ENCODE measurements around the gene NBAS. TPM values are rescaled to one million over a fixed set of nuclear protein-coding genes. Genes with fewer than 3 reads are reported as not detected.
"Not testable (repeated sequence)": the region's sequence is repeated elsewhere in the genome, so short reads cannot be mapped to it uniquely, and the experiment has no call there.

Gene NBAS
- total RNA-seq, 1 experiment from 2014 or later = 19.7 TPM

GRCh38 chr2:15544227-15544626, 16.9 kb downstream of the NBAS start:
- in situ Hi-C loops (cut with HindIII; ENCODE audit: low pct_unique_long_range_greater_than_20kb, low sequenced_read_pairs) = no loop called here
- DNase-seq (ENCODE audit: low read depth) = no peak

- DNase-seq (ENCODE audit: low read depth) = no peak
- in situ Hi-C loops (cut with HindIII; ENCODE audit: low pct_unique_long_range_greater_than_20kb, low sequenced_read_pairs) = no loop called here
Measured at GRCh38 chr2:15543541-15543940, 17.6 kb downstream of the NBAS start.

GRCh38 chr2:15543053-15543452, 18.1 kb downstream of the NBAS start:
- DNase-seq (ENCODE audit: low read depth) = no peak
- in situ Hi-C loops (cut with HindIII; ENCODE audit: low pct_unique_long_range_greater_than_20kb, low sequenced_read_pairs) = no loop called here

- DNase-seq (ENCODE audit: low read depth); in situ Hi-C loops (cut with HindIII; ENCODE audit: low pct_unique_long_range_greater_than_20kb, low sequenced_read_pairs): not testable (repeated sequence)
Measured at GRCh38 chr2:15542269-15542668, 18.9 kb downstream of the NBAS start.

- in situ Hi-C loops (cut with HindIII; ENCODE audit: low pct_unique_long_range_greater_than_20kb, low sequenced_read_pairs); DNase-seq (ENCODE audit: low read depth): not testable (repeated sequence)
Measured at GRCh38 chr2:15540523-15540922, 20.6 kb downstream of the NBAS start.

- in situ Hi-C loops (cut with HindIII; ENCODE audit: low pct_unique_long_range_greater_than_20kb, low sequenced_read_pairs) = no loop called here
- DNase-seq (ENCODE audit: low read depth) = no peak
Measured at GRCh38 chr2:15539999-15540398, 21.1 kb downstream of the NBAS start.

- DNase-seq (ENCODE audit: low read depth) = no peak
- in situ Hi-C loops (cut with HindIII; ENCODE audit: low pct_unique_long_range_greater_than_20kb, low sequenced_read_pairs) = no loop called here
Measured at GRCh38 chr2:15538792-15539191, 22.3 kb downstream of the NBAS start.

GRCh38 chr2:15533860-15534480, 27.2 kb downstream of the NBAS start:
- no peak for DNase-seq (ENCODE audit: low read depth)
- in situ Hi-C loops (cut with HindIII; ENCODE audit: low pct_unique_long_range_greater_than_20kb, low sequenced_read_pairs) = no loop called here

- DNase-seq (ENCODE audit: low read depth) = no peak
- in situ Hi-C loops (cut with HindIII; ENCODE audit: low pct_unique_long_range_greater_than_20kb, low sequenced_read_pairs) = no loop called here
Measured at GRCh38 chr2:15532996-15533395, 28.1 kb downstream of the NBAS start.

- no peak for DNase-seq (ENCODE audit: low read depth)
- in situ Hi-C loops (cut with HindIII; ENCODE audit: low pct_unique_long_range_greater_than_20kb, low sequenced_read_pairs) = no loop called here
Measured at GRCh38 chr2:15531095-15531854, 29.9 kb downstream of the NBAS start.

- in situ Hi-C loops (cut with HindIII; ENCODE audit: low pct_unique_long_range_greater_than_20kb, low sequenced_read_pairs) = no loop called here
- DNase-seq (ENCODE audit: low read depth) = no peak
Measured at GRCh38 chr2:15527074-15527739, 33.9 kb downstream of the NBAS start.

- in situ Hi-C loops (cut with HindIII; ENCODE audit: low pct_unique_long_range_greater_than_20kb, low sequenced_read_pairs) = no loop called here
- peak; percentile 4 for DNase-seq (ENCODE audit: low read depth)
Measured at GRCh38 chr2:15521641-15522181, 39.4 kb downstream of the NBAS start.

GRCh38 chr2:15520346-15520745, 40.8 kb downstream of the NBAS start:
- no peak for DNase-seq (ENCODE audit: low read depth)
- in situ Hi-C loops (cut with HindIII; ENCODE audit: low pct_unique_long_range_greater_than_20kb, low sequenced_read_pairs) = no loop called here

GRCh38 chr2:15518759-15519158, 42.4 kb downstream of the NBAS start:
- DNase-seq (ENCODE audit: low read depth); in situ Hi-C loops (cut with HindIII; ENCODE audit: low pct_unique_long_range_greater_than_20kb, low sequenced_read_pairs): not testable (repeated sequence)

- in situ Hi-C loops (cut with HindIII; ENCODE audit: low pct_unique_long_range_greater_than_20kb, low sequenced_read_pairs) = no loop called here
Measured at GRCh38 chr2:15517793-15518192, 43.3 kb downstream of the NBAS start.

GRCh38 chr2:15511686-15512085, 49.4 kb downstream of the NBAS start:
- in situ Hi-C loops (cut with HindIII; ENCODE audit: low pct_unique_long_range_greater_than_20kb, low sequenced_read_pairs) = no loop called here
- no peak for DNase-seq (ENCODE audit: low read depth)

More at GRCh38 chr2:15517793-15518192, 43.3 kb downstream of the NBAS start:
- DNase-seq (ENCODE audit: low read depth) = no peak

GRCh38 chr2:15510552-15510951, 50.6 kb downstream of the NBAS start:
- no peak for DNase-seq (ENCODE audit: low read depth)
- in situ Hi-C loops (cut with HindIII; ENCODE audit: low pct_unique_long_range_greater_than_20kb, low sequenced_read_pairs) = no loop called here

GRCh38 chr2:15510131-15510530, 51.0 kb downstream of the NBAS start:
- DNase-seq (ENCODE audit: low read depth) = no peak
- in situ Hi-C loops (cut with HindIII; ENCODE audit: low pct_unique_long_range_greater_than_20kb, low sequenced_read_pairs) = no loop called here

- no peak for DNase-seq (ENCODE audit: low read depth)
- in situ Hi-C loops (cut with HindIII; ENCODE audit: low pct_unique_long_range_greater_than_20kb, low sequenced_read_pairs) = no loop called here
Measured at GRCh38 chr2:15507697-15508096, 53.4 kb downstream of the NBAS start.

All from Caki2 (cell line).